Psoas muscle (tissue), 8 donors: ENCODE data around the gene CYBC1. TPM values are rescaled to one million over a fixed set of nuclear protein-coding genes. Genes with fewer than 3 reads are reported as not detected.

Experiments
- ATAC-seq, 4 donors: fragments of 200-7000 bp; cut with Tn5 transposase; one replicate each; pipeline ENCODE4 v1.9.1; 2020; ENCODE audit warnings: moderate library complexity in 3 of 4, mild to moderate bottlenecking in 2 of 4
- DNase-seq, 2 donors: peaks; one replicate each; pipeline ENCODE4 v3.0.0-alpha.2; 2020
- H3K27ac ChIP-seq: fragments of 200-600 bp; one replicate; pipeline ENCODE4 v1.8.0; 2022
- H3K27me3 ChIP-seq, 3 donors: fragments of 200-600 bp in 1 of 3; one replicate each; pipeline versions ENCODE4 v1.6.1 to v1.8.0; 2013 to 2022; ENCODE audit warnings: low read length in 2 of 3, mild to moderate bottlenecking in 2 of 3, moderate library complexity in 1 of 3; ENCODE audit not compliant: insufficient read depth in 3 of 3
- H3K36me3 ChIP-seq, 2 donors: fragments of 200-600 bp in 1 of 2; one replicate each; pipeline versions ENCODE4 v1.6.1 to v1.8.0; 2013 to 2022; ENCODE audit warnings: low read depth in 1 of 2, mild to moderate bottlenecking in 1 of 2, moderate library complexity in 1 of 2; ENCODE audit not compliant: insufficient read depth in 1 of 2
- H3K4me1 ChIP-seq: fragments of 200-600 bp; one replicate; pipeline ENCODE4 v1.8.0; 2022
- H3K4me3 ChIP-seq: fragments of 200-600 bp; one replicate; pipeline ENCODE4 v1.8.0; 2022; ENCODE audit warnings: mild to moderate bottlenecking
- H3K9me3 ChIP-seq: fragments of 200-600 bp; one replicate; pipeline ENCODE4 v1.8.0; 2022
- WGBS, 3 donors: extraction: QIAGEN DNeasy Blood & Tissue Kit; methylation state at CpG; one replicate each; pipeline versions ENCODE4 v1.1.6 to v1.1.7; 2013; 5-methylcytosine and 5-hydroxymethylcytosine counted together
- intact Hi-C, 2 donors: fragments of 100-400 bp; cut with DNase I; formaldehyde crosslinking; loops; one replicate each; pipeline versions ENCODE4 v1.11.0 to v1.14.2; 2022
- polyA plus RNA-seq, 3 donors: library from polyadenylated mRNA; stranded (reverse); fragments of 200-250 nt; gene quantifications; one replicate each; pipeline ENCODE4 v1.2.3, GENCODE V29; 2013
- total RNA-seq, 4 donors: library from RNA; stranded (reverse); fragmentation: NEBNext Ultra II Directional in 2 of 4; extraction: Animal tissue kit (Norgen Biotek cat#: 25700) in 2 of 4; gene quantifications; one replicate each; pipeline versions ENCODE4 v1.2.1 to v1.2.4, GENCODE V29; 2021 to 2023
- TF ChIP-seq, protein P1 (sequence below): fragments of 200-600 bp; IDR thresholded peaks from one replicate; pipeline ENCODE4 v1.8.0; 2022; ENCODE audit warnings: antibody characterized with exemption
- donor health status: healthy with polysubstance abuse.
- donor health status: DM: no; HTN: no; CAD: no; lungs with moderate emphysema.
- donor health status: Bipolar disorder and iron deficiency.
- donor health status: healthy.
- donor health status: DM: yes; HTN: yes; CAD: no.
- donor health status: DM: no; HTN: no; CAD: no.
- donor health status: DM: no; HTN: no; CAD: no.
- donor health status: DM: yes; HTN: yes; CAD: no.

CYBC1 gene
- total and polyA plus RNA-seq, 7 donors: 14.4 to 31.6 (median 19.1) TPM

DNA sequence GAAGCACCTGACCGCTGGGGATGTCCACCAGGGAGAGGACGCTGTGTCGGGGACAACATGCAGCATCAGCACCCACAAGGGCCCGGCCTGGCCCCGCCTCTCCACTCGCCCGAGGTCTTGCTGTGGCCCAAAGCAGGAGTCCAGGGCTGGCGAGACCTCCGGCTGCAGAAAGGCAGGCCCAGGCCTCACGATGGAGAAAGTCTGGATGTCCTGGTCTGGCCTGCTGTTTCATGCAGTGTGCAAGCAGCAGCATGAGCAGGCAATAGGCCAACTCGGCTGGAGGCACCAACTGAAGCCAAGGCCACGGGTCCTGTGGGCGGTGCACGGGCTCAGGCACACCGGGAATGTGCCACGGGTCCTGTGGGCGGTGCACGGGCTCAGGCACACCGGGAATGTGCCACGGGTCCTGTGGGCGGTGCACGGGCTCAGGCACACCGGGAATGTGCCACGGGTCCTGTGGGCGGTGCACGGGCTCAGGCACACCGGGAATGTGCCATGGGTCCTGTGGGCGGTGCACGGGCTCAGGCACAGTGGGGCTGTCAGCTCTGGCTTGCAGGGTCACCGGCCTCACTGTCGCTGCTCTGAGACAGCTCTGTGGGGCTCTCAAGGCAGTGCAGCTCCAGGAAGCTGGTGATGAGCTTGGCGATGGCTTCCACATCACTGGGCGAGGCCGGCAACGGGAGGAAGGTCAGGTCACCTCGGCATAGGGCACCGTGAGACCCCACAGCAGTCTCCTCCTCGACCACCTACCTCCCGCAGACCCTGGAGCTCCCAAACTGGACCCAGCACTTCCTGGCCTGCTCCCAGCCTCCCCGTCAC, 6.9 kb downstream of the CYBC1 start:
- WGBS, 3 donors: 74 to 85% (median 80%) methylated on average over 27 to 35 of the region's 40 CpGs
- DNase-seq (no peak), ATAC-seq (peak in 1 of 4 donors; percentile 6)
- TF ChIP-seq, protein P1, sequence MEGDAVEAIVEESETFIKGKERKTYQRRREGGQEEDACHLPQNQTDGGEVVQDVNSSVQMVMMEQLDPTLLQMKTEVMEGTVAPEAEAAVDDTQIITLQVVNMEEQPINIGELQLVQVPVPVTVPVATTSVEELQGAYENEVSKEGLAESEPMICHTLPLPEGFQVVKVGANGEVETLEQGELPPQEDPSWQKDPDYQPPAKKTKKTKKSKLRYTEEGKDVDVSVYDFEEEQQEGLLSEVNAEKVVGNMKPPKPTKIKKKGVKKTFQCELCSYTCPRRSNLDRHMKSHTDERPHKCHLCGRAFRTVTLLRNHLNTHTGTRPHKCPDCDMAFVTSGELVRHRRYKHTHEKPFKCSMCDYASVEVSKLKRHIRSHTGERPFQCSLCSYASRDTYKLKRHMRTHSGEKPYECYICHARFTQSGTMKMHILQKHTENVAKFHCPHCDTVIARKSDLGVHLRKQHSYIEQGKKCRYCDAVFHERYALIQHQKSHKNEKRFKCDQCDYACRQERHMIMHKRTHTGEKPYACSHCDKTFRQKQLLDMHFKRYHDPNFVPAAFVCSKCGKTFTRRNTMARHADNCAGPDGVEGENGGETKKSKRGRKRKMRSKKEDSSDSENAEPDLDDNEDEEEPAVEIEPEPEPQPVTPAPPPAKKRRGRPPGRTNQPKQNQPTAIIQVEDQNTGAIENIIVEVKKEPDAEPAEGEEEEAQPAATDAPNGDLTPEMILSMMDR: no peak
- no peak overlapping the region for H3K27ac ChIP-seq
- intact Hi-C loops: loop anchor here in 1 of 2 donors (1.0 kb wide), 1 partner anchor 53 kb away; no protein-coding TSS in a partner anchor
- no peaks in the 10 kb centered on the region for H3K27me3 ChIP-seq
- H3K4me1 ChIP-seq: peaks cover 7% of the 10 kb centered on the region
- no peak overlapping the region for H3K4me3 ChIP-seq
- H3K36me3 ChIP-seq: peaks cover 0 to 53% of the 10 kb centered on the region in 2 donors
- H3K9me3 ChIP-seq: no peaks in the 10 kb centered on the region

GRCh38 chr17:82442643-82443464, 7.7 kb downstream of the CYBC1 start:
- 84 to 88% (median 87%) methylated on average over 28 of the region's 28 CpGs for WGBS, 3 donors
- H3K27me3 ChIP-seq: no peaks in the 10 kb centered on the region
- DNase-seq (no peak), ATAC-seq (no peak)
- H3K36me3 ChIP-seq: peaks cover 0 to 59% of the 10 kb centered on the region in 2 donors
- no peak overlapping the region for H3K27ac ChIP-seq
- TF ChIP-seq, protein P1: no peak
- H3K4me1 ChIP-seq: peaks cover 7% of the 10 kb centered on the region
- H3K4me3 ChIP-seq: no peak overlapping the region
- intact Hi-C loops: loop anchor here in 1 of 2 donors (1.0 kb wide), 1 partner anchor 53 kb away; no protein-coding TSS in a partner anchor
- H3K9me3 ChIP-seq: no peaks in the 10 kb centered on the region

DNA sequence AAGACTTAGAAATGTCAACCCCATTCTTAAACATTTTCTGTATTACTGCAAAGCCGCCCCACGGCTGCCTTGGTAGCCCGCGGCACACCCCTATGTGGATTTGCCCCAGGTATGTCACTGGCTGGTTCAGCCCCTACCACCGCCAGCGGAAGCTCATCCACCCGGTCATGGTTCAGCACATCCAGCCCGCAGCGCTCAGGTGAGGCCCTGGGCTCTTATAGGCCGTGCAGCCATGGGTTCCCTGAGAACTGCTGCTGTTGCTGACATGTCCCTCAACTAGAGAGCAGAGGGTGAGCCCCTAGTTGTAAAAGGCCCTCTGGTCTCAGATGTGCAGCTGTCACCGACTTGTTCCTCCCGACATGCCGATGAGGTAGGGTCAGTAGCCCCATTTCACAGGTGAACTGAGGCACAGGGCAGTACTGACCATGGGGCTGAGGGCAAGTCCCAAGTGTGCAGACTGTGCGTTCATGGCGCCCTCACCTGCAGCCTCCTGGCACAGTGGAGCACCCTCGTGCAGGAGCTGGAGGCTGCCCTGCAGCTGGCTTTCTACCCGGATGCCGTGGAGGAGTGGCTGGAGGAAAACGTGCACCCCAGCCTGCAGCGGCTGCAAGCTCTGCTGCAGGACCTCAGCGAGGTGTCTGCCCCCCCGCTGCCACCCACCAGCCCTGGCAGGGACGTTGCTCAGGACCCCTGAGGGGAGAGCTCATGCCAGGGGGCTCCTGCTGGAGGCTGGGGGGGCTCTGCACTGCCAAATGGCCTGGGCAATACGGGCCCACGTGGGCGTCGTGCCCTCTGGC, 8.7 kb downstream of the CYBC1 start:
- Histone ChIP-seq H3K36me3 (peaks cover 0 to 61% of the 10 kb centered on the region in 2 donors), H3K27ac (no peak overlapping the region), H3K9me3 (no peaks in the 10 kb centered on the region), H3K4me3 (no peak overlapping the region), H3K27me3 (no peaks in the 10 kb centered on the region), H3K4me1 (peaks cover 7% of the 10 kb centered on the region)
- intact Hi-C loops: no loop called here
- WGBS, 3 donors: 81 to 86% (median 81%) methylated on average over 25 to 27 of the region's 27 CpGs
- TF ChIP-seq, protein P1: no peak
- ATAC-seq: no peak
- DNase-seq: no peak

DNA sequence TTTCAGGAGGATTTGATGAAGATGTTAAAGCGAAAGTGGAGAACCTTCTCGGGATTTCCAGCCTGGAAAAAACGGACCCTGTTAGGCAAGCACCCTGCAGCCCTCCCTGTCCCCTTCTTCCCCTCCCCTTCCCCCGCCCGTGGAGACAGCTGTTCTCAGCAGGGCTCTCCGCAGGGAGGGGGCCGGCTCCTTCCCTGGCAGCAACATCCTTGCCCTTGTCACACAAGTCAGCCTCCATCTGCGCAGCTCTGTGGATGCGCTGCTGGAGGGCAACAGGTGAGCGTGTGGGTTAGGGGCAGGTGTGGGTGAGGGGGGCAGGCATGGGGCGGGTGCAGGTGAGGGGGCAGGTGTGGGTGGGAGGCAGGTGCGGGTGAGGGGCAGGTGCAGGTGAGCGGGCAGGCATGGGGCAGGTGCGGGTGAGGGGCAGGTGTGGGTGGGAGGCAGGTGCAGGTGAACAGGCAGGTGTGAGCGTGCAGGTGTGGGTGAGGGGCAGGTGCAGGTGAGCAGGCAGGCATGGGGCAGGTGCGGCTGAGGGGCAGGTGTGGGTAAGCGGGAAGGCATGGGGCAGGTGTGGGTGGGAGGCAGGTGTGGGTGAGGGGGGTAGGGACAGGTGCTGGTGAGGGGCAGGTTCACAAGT, 9.4 kb downstream of the CYBC1 start:
- TF ChIP-seq, protein P1: no peak
- ATAC-seq (peak in 3 of 4 donors; percentile 44 to 58 (median 51)), DNase-seq (peak; percentile 58 to 79)
- WGBS, 3 donors: 41 to 59% (median 43%) methylated on average over 15 to 17 of the region's 17 CpGs
- H3K27me3 ChIP-seq: no peaks in the 10 kb centered on the region
- intact Hi-C loops: no loop called here
- H3K27ac ChIP-seq: peak overlapping the region; percentile 16
- no peaks in the 10 kb centered on the region for H3K9me3 ChIP-seq
- H3K36me3 ChIP-seq: peaks cover 0 to 69% of the 10 kb centered on the region in 2 donors
- H3K4me1 ChIP-seq: peaks cover 7% of the 10 kb centered on the region
- no peak overlapping the region for H3K4me3 ChIP-seq
